OCI-LY7 (cell line): ENCODE data around the gene PTPRN.

Experiments
- EZH2phosphoT487 ChIP-seq: fragments of 200-600 bp; sonication (generic); IDR thresholded peaks from 2 replicates; pipeline ENCODE4 v1.6.1; 2018; ENCODE audit warnings: low read depth, borderline replicate concordance, mild to moderate bottlenecking, mixed run types, antibody characterized with exemption, low read length, moderate library complexity, mixed read lengths
- TF ChIP-seq, protein P1 (sequence below): fragments of 200-600 bp; sonication (generic); conservative IDR thresholded peaks from 2 replicates; pipeline ENCODE4 v1.5.1; 2014; ENCODE audit warnings: mild to moderate bottlenecking, antibody characterized with exemption, low read length, moderate library complexity, mixed read lengths

DNA sequence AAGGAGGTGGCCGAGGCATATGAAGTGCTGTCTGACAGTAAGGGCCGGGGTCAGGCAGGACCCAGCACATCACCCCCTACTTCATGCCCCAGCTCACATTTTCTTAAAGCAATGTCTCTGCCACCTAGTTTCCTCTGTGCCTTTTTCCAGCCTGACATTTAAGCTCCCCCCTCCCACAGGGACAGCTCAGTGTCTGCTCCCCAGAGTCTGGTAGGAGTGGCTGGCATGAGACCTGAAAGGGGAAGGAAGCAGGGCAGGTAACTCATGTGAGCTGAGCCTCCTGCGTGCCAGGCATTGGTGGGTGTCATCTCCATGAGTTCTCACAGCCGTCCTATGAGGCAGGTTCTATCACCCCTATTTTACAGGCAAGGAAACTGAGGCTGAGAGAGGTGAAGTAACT lies 28.6 kb downstream of the PTPRN start:
- TF ChIP-seq, protein P1, sequence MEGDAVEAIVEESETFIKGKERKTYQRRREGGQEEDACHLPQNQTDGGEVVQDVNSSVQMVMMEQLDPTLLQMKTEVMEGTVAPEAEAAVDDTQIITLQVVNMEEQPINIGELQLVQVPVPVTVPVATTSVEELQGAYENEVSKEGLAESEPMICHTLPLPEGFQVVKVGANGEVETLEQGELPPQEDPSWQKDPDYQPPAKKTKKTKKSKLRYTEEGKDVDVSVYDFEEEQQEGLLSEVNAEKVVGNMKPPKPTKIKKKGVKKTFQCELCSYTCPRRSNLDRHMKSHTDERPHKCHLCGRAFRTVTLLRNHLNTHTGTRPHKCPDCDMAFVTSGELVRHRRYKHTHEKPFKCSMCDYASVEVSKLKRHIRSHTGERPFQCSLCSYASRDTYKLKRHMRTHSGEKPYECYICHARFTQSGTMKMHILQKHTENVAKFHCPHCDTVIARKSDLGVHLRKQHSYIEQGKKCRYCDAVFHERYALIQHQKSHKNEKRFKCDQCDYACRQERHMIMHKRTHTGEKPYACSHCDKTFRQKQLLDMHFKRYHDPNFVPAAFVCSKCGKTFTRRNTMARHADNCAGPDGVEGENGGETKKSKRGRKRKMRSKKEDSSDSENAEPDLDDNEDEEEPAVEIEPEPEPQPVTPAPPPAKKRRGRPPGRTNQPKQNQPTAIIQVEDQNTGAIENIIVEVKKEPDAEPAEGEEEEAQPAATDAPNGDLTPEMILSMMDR: no peak
- TF ChIP-seq EZH2phosphoT487: no peak
